ENCODE measurements around the gene NOX4.

DNA sequence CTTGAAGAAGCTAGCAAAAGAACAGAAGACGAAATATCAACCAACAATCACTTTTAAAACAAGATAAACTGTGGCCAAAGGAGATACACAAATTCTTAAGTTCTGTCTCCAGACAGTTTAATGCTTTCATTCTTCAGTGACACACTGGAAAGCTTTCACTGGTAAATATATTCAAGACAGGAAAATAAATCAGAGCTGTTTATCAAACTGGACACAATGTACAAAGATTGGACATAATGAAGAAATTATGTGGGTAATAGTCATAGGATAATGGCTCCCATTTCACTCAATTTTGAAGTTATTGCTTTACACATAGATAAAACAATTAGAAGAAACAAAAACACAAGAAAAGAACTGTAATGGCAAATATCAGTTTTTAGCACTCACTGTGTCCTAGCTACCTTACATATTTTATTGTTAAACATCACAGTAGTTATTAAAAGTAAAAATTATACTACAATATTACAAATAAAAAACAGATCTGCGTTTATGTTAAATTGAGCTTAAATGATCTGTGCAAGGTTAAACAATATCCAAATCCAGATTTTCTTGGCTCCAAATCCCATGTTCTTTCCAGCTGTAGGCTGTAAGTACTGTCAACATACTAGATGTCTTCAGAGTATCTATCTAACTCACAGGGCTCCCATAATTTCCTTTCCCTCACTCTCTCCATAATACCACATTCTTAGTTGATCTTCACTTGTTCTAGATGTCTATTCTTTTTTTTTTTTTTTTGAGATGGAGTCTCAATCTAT lies 38.6 kb upstream of the NOX4 start:
- TF ChIP-seq CTCF (IDR thresholded peaks at IDR 0.05) = no peak
- no peak for TF ChIP-seq POLR2A (IDR thresholded peaks at IDR 0.05)

All from esophagus squamous epithelium (tissue), 4 donors.